HepG2 (cell line): Measurements from ENCODE around the gene SMIM24. TPM values are rescaled to one million over a fixed set of nuclear protein-coding genes. Genes with fewer than 3 reads are reported as not detected.

Source experiments
- GRHL1 ChIP-seq: sonication (generic); formaldehyde crosslinking; conservative IDR thresholded peaks from 2 replicates; pipeline ENCODE4 v1.8.0; 2022; ENCODE audit warnings: missing genetic modification reagents
- JUN ChIP-seq: sonication (generic); formaldehyde crosslinking; IDR thresholded peaks from 2 replicates; pipeline ENCODE4 v1.4.0; 2020; ENCODE audit warnings: mild to moderate bottlenecking, missing genetic modification reagents
- MTA3 ChIP-seq: sonication (generic); formaldehyde crosslinking; IDR thresholded peaks from 2 replicates; pipeline ENCODE4 v1.4.0; 2020; ENCODE audit warnings: missing genetic modification reagents
- NFAT5 ChIP-seq: sonication (generic); formaldehyde crosslinking; IDR thresholded peaks from 2 replicates; pipeline ENCODE4 v1.4.0; 2020; ENCODE audit warnings: missing genetic modification reagents
- PRDM10 ChIP-seq: sonication (generic); formaldehyde crosslinking; IDR thresholded peaks from 2 replicates; pipeline ENCODE4 v1.4.0; 2020; ENCODE audit warnings: low read depth, missing genetic modification reagents
- ZMYM2 ChIP-seq: sonication (generic); formaldehyde crosslinking; IDR thresholded peaks from 2 replicates; pipeline ENCODE4 v1.8.0; 2022; ENCODE audit warnings: mild to moderate bottlenecking, missing genetic modification reagents
- ZNF205 ChIP-seq: IDR thresholded peaks from 2 replicates; pipeline ENCODE4 v1.6.1; 2018; ENCODE audit warnings: missing biosample characterization, missing genetic modification reagents
- ZNF646 ChIP-seq: sonication (generic); formaldehyde crosslinking; IDR thresholded peaks from 2 replicates; pipeline ENCODE4 v1.9.0; 2021; ENCODE audit warnings: mild to moderate bottlenecking, missing genetic modification reagents
- ZNF841 ChIP-seq: sonication (generic); formaldehyde crosslinking; IDR thresholded peaks from 2 replicates; pipeline ENCODE4 v1.8.1; 2023; ENCODE audit warnings: missing genetic modification reagents, borderline replicate concordance
- ZSCAN29 ChIP-seq: sonication (generic); formaldehyde crosslinking; conservative IDR thresholded peaks from 2 replicates; pipeline ENCODE4 v1.4.0; 2020; ENCODE audit warnings: mild to moderate bottlenecking, missing genetic modification reagents
- polyA plus RNA-seq, 8 experiments: library from polyadenylated mRNA; depleted of rRNA in 3 of 8; stranded (reverse) in 7 of 8; unstranded in 1 of 8; fragments of >200 nt; fragmentation: Illumina TruSeq in 4 of 8; extraction: Trizol in 4 of 8; gene quantifications; 2 replicates each; pipeline versions ENCODE4 v1.2.1 to v1.2.3, GENCODE V29; 2011 to 2016; ENCODE audit warnings: low read depth in 4 of 8, missing spikeins in 1 of 8, mixed read lengths in 1 of 8; ENCODE audit not compliant: insufficient read depth in 1 of 8
- total RNA-seq, 5 experiments: library from RNA; depleted of rRNA; stranded (reverse); fragments of >200 nt; fragmentation: Illumina TruSeq; extraction: Trizol; gene quantifications; 2 replicates each; pipeline ENCODE4 v1.2.3, GENCODE V29; 2016; ENCODE audit warnings: low read depth in 1 of 5

Gene SMIM24
- total and polyA plus RNA-seq, 2 of the 13 experiments (the other 11 are each of a cell fraction or from before 2014, with no cell fraction given): 11.2 to 70.6 TPM

- TF ChIP-seq ZNF646 (CRISPR knock-in tag) (no peak), MTA3 (CRISPR knock-in tag) (no peak), ZNF205 (CRISPR knock-in tag) (0 out of 2 replicates have a peak, but pooled peaks have one; percentile 25), NFAT5 (no peak), PRDM10 (CRISPR knock-in tag) (no peak), ZSCAN29 (CRISPR knock-in tag) (no peak), ZMYM2 (CRISPR knock-in tag) (no peak), GRHL1 (CRISPR knock-in tag) (no peak), ZNF841 (CRISPR knock-in tag) (no peak), JUN (CRISPR knock-in tag) (peak; percentile 51; the same call in 1 of the 2 replicates)
Measured at GRCh38 chr19:3434630-3435553, 45.4 kb downstream of the SMIM24 start (continued).
